Rectal smooth muscle tissue (tissue), 1 donor: ENCODE measurements around the gene LAIR1.

ENCODE experiments used
- H3K27ac ChIP-seq: one replicate; pipeline ENCODE4 v1.7.0; 2013; ENCODE audit warnings: low read depth, low read length, inconsistent platforms
- H3K27me3 ChIP-seq: one replicate; pipeline ENCODE4 v1.7.0; 2013; ENCODE audit warnings: low read length; ENCODE audit not compliant: control insufficient read depth, insufficient read depth
- H3K36me3 ChIP-seq: one replicate; pipeline ENCODE4 v1.7.0; 2013; ENCODE audit warnings: low read length; ENCODE audit not compliant: control insufficient read depth, insufficient read depth
- H3K4me1 ChIP-seq: one replicate; pipeline ENCODE4 v1.7.0; 2013; ENCODE audit warnings: low read length; ENCODE audit not compliant: control insufficient read depth, insufficient read depth
- H3K4me3 ChIP-seq: one replicate; pipeline ENCODE4 v1.7.0; 2013; ENCODE audit warnings: low read length
- H3K9ac ChIP-seq: one replicate; pipeline ENCODE4 v1.7.0; 2013; ENCODE audit warnings: low read length

Gene LAIR1

DNA sequence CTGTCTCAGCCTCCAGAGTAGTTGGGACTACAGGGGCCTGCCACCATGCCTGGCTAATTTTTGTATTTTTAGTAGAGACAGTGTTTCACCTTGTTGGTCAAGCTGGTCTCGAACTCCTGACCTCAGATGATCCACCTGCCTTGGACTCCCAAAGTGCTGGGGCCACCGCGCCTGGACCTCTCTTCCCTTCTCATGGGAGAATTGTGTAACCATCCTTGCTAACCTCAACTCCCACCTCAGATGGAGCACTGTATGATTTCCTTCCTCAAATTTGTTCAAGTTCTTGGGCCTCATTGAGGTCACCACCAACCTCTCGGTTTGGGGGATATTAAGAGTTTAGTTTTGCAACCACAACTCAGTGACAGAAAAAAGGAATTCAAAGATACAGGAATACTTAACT, 62.5 kb downstream of the LAIR1 start:
- no peak overlapping the region for H3K4me3 ChIP-seq
- no peaks in the 10 kb centered on the region for H3K36me3 ChIP-seq
- H3K4me1 ChIP-seq = no peaks in the 10 kb centered on the region
- no peak overlapping the region for H3K27ac ChIP-seq
- H3K27me3 ChIP-seq = no peaks in the 10 kb centered on the region
- no peak overlapping the region for H3K9ac ChIP-seq
